Ovary (tissue), 9 donors: ENCODE results near the gene NOL6. TPM values are rescaled to one million over a fixed set of nuclear protein-coding genes. Genes with fewer than 3 reads are reported as not detected.
A peak's percentile ranks its signal among the peaks of the same experiment; 100 is the strongest.

Experiments
- DNase-seq, 5 donors: peaks; one replicate each; pipeline ENCODE4 v3.0.0-alpha.2; 2019 to 2020
- H3K27ac ChIP-seq, 2 donors: fragments of 200-600 bp; one replicate each; pipeline versions ENCODE4 v1.5.1 to v1.8.0; 2019 to 2022
- H3K27me3 ChIP-seq: fragments of 200-600 bp; one replicate; pipeline ENCODE4 v1.8.0; 2022
- H3K36me3 ChIP-seq: fragments of 200-600 bp; sonication (generic); one replicate; pipeline ENCODE4 v1.5.1; 2019
- H3K4me1 ChIP-seq: one replicate; pipeline ENCODE4 v1.8.1; 2013; ENCODE audit warnings: mild to moderate bottlenecking, moderate library complexity; ENCODE audit not compliant: insufficient read depth
- H3K4me3 ChIP-seq: fragments of 200-600 bp; sonication (generic); one replicate; pipeline ENCODE4 v1.5.1; 2017
- H3K9me3 ChIP-seq, 2 donors: fragments of 200-600 bp in 1 of 2; sonication (generic) in 1 of 2; one replicate each; pipeline versions ENCODE4 v1.5.1 to v1.8.1; 2013 to 2019; ENCODE audit warnings: mild to moderate bottlenecking in 1 of 2, moderate library complexity in 1 of 2
- EP300 ChIP-seq: sonication (generic); formaldehyde crosslinking; IDR thresholded peaks from one replicate; pipeline ENCODE4 v1.6.1; 2017; ENCODE audit warnings: antibody characterized with exemption
- POLR2A ChIP-seq: fragments of 450-650 bp; IDR thresholded peaks from one replicate; pipeline ENCODE4 v1.6.1; 2017; ENCODE audit warnings: antibody characterized with exemption, mild to moderate bottlenecking, moderate library complexity
- WGBS, 3 donors: extraction: QIAGEN DNeasy Blood & Tissue Kit in 1 of 3; methylation state at CpG; one replicate each; pipeline versions ENCODE4 v1.1.5 to v1.1.7; 2013 to 2017; 5-methylcytosine and 5-hydroxymethylcytosine counted together
- intact Hi-C, 4 donors: fragments of 100-400 bp; cut with DNase I; formaldehyde crosslinking; loops; one replicate each; pipeline versions ENCODE4 v1.11.0 to v1.15.1; 2022 to 2023
- polyA plus RNA-seq, 2 donors: library from polyadenylated mRNA; stranded (reverse); fragments of 200-250 nt in 1 of 2; fragments of 350-450 nt in 1 of 2; fragmentation: Illumina TruSeq in 1 of 2; extraction: RNeasy Lipid Tissue Mini Kit (QIAGEN cat#74804) in 1 of 2; gene quantifications; one replicate each; pipeline ENCODE4 v1.2.3, GENCODE V29; 2013 to 2014
- total RNA-seq, 7 donors: library from RNA; depleted of rRNA in 2 of 7; stranded (reverse); fragments of >200 nt in 2 of 7; fragmentation: NEBNext Ultra II Directional in 3 of 7; extraction: Animal tissue kit (Norgen Biotek cat#: 25700) in 3 of 7; gene quantifications; one replicate each; pipeline versions ENCODE4 v1.1.0 to v1.2.4, GENCODE V29; 2016 to 2023
- TF ChIP-seq, protein P1 (sequence below), 3 donors: fragments of 450-650 bp in 2 of 3; fragments of 200-600 bp in 1 of 3; IDR thresholded peaks; one replicate each; pipeline versions ENCODE4 v1.5.1 to v1.8.0; 2016 to 2022; ENCODE audit warnings: antibody characterized with exemption in 3 of 3, mild to moderate bottlenecking in 1 of 3
- donor health status: DM: no; HTN: no; CAD: no; lungs with moderate emphysema.
- donor health status: DM: no; HTN: no; CAD: no.
- donor health status: Bipolar disorder and iron deficiency.
- donor health status: DM: yes; HTN: yes; CAD: no.
- donor health status: DM: no; HTN: no; CAD: no.
- donor health status: DM: yes; HTN: yes; CAD: no.

NOL6 gene
- total and polyA plus RNA-seq, 9 donors: 11.7 to 50.5 (median 25.0) TPM

DNA sequence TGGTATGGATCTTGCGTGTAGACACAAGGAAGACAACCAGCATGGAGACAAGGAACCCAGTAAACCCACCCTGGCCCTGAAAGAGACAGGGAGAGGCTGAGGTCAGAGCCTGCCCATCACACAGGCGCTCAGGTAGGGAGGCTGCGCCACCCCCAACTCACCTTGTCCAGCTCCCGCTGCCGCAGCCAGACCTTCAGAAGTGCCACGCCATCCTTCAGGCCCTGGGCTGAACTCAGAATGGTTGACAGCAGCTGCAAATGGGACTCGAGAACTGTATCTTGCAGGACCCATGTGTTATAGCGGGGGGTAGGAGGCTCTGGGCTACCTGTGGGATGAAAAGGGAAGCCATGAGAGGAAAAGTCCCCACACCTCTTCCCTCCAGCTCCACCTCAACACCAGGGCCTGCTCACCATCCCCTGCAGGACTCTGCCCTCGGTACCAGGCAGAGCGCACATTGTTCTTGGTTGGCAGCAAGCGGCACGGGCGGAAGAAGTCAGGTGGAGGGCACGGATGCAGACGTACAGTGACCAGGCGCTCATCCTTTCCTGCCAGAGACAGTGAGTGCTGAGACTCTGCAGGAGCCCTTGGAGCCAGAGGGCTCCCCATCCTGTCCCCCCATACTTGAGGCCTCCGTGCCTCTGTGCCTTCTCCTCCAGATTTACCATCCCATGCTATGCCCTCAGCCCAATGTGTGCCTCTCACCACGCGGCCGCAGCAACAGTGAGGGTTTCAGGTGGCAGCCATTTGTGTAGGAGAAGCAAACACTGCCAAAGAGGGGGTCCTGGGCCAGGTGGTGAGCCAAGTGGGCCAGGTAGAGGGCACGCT lies 4.7 kb downstream of the NOL6 start:
- Histone ChIP-seq H3K4me1 (peaks cover 7% of the 10 kb centered on the region), H3K36me3 (no peaks in the 10 kb centered on the region), H3K27me3 (no peaks in the 10 kb centered on the region), H3K9me3 (no peaks in the 10 kb centered on the region), H3K4me3 (no peak overlapping the region), H3K27ac (no peak overlapping the region)
- intact Hi-C loops: loop anchor here in 3 of 4 donors (5.0 to 10.0 kb wide), 4 partner anchors 57 to 184 kb away; no protein-coding TSS in a partner anchor
- TF ChIP-seq EP300 (no peak), POLR2A (no peak)
- TF ChIP-seq, protein P1, sequence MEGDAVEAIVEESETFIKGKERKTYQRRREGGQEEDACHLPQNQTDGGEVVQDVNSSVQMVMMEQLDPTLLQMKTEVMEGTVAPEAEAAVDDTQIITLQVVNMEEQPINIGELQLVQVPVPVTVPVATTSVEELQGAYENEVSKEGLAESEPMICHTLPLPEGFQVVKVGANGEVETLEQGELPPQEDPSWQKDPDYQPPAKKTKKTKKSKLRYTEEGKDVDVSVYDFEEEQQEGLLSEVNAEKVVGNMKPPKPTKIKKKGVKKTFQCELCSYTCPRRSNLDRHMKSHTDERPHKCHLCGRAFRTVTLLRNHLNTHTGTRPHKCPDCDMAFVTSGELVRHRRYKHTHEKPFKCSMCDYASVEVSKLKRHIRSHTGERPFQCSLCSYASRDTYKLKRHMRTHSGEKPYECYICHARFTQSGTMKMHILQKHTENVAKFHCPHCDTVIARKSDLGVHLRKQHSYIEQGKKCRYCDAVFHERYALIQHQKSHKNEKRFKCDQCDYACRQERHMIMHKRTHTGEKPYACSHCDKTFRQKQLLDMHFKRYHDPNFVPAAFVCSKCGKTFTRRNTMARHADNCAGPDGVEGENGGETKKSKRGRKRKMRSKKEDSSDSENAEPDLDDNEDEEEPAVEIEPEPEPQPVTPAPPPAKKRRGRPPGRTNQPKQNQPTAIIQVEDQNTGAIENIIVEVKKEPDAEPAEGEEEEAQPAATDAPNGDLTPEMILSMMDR (IDR thresholded peaks at IDR 0.05): no peak
- 91 to 94% (median 94%) methylated on average over 21 of the region's 21 CpGs for WGBS, 3 donors
- peak in 2 of 5 donors; percentile 12 to 28 for DNase-seq

DNA sequence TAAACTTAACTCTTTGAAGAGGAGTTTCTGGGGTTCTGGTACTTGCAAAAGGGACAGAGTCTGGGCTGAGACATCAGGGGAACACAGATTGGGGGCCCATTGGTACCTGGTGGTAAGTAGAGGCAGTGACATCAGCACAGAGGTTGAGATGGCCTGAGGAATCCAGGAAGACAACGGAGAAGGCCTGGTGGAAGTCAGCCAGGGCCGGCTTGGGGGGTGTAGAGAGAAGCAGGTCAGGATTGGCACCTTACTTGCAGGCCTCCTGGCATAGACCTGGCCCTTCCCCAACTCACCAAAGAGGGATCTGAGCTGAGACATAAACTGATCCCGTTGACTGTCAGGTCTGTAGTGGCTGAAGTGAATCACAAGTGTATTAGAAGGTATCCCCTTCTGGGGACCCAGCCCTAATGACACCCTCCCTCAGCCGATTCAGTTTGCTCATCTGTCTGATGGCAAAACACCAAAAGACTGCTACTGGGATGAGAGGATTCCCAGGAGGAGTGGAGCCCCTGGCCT lies 5.5 kb downstream of the NOL6 start:
- Histone ChIP-seq H3K27ac (no peak overlapping the region), H3K9me3 (no peaks in the 10 kb centered on the region), H3K4me1 (peaks cover 6% of the 10 kb centered on the region), H3K36me3 (no peaks in the 10 kb centered on the region), H3K27me3 (no peaks in the 10 kb centered on the region), H3K4me3 (no peak overlapping the region)
- WGBS, 3 donors: 70 to 75% (median 75%) methylated on average over 4 of the region's 4 CpGs
- DNase-seq: peak in 2 of 5 donors; percentile 13 to 29
- TF ChIP-seq EP300: no peak
- no peak for TF ChIP-seq POLR2A
- TF ChIP-seq, protein P1 (IDR thresholded peaks at IDR 0.05): no peak
- intact Hi-C loops: loop anchor here in 3 of 4 donors (5.0 to 10.0 kb wide), 4 partner anchors 56 to 183 kb away; no protein-coding TSS in a partner anchor

DNA sequence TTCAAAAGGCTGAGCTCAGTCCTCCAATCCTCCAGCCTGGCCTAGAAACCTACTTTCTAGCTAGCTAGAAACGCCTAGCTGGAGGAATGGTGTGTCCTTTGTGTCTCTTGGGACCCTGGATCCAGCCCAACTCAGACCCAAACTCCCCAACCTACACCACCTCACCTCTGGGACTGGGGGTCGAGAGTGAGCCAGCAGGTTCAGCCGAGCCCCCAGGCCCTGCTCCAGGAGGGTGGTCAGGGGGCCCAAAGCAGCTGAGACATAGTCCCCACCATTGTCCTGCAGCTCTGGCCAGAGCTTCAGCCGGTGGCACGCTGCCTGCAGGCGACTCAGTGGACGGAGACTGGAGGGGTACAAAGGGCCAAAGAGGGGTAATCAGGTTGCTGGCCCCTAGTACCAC lies 6.2 kb downstream of the NOL6 start:
- H3K4me3 ChIP-seq: no peak overlapping the region
- H3K27me3 ChIP-seq: no peaks in the 10 kb centered on the region
- peak in 2 of 5 donors; percentile 18 to 24 for DNase-seq
- no peak overlapping the region for H3K27ac ChIP-seq
- 85 to 93% (median 86%) methylated on average over 7 of the region's 7 CpGs for WGBS, 3 donors
- H3K36me3 ChIP-seq: no peaks in the 10 kb centered on the region
- TF ChIP-seq, protein P1 (IDR thresholded peaks at IDR 0.05): no peak
- no peak for TF ChIP-seq EP300
- no peak for TF ChIP-seq POLR2A
- peaks cover under 1% of the 10 kb centered on the region for H3K4me1 ChIP-seq
- no peaks in the 10 kb centered on the region for H3K9me3 ChIP-seq
- intact Hi-C loops: loop anchor here in 3 of 4 donors (2.0 to 10.0 kb wide), 5 partner anchors 55 to 183 kb away; no protein-coding TSS in a partner anchor

DNA sequence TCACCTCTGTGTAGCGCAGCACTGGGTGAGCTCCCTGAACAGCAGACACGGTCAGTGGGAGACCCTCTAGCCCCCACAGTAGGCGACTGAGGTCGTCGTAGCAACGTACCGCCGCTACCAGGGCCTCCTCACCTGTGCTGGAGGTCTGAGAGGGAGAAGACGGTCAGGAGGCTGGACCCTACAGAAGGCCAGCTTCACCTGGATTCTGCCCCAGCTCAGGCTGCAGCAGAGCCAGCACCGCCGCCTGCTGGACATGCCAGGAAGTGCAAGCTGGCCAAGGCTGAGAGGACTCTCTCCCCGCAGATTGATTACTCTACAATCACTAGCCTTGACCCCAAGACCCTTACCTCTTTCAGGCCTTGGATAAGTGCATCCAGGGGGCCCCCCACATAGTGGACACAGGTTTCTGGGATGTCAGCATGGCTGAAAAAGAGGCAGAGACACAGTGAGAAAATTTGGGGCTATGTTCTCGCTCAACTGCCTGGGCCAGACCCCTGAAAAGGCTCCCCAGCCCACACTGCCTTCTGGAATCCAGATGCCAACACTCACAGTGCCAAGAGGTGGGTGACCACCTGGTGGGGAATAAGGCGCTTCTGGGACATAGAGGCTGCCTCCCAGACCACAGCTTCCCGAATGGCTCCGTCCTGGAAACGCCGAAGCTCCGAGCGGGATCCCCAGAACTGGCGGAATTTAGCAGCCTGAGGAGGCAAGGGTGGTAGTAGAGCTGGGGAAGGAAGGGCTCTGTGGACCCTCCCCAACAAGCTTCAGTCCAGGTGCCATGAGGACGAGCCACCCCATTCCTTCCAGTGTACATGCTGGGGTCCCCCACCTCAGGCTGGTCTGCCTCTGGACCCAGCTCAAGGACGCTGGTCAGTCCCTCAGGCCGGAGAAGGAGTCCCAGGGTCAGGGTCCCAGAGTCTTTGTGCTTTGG lies 6.9 kb downstream of the NOL6 start:
- WGBS, 3 donors: 73 to 76% (median 75%) methylated on average over 24 of the region's 24 CpGs
- intact Hi-C loops: loop anchor here in 3 of 4 donors (2.0 to 10.0 kb wide), 5 partner anchors 55 to 182 kb away; no protein-coding TSS in a partner anchor
- DNase-seq: peak; percentile 36 to 74 (median 73)
- no peaks in the 10 kb centered on the region for H3K36me3 ChIP-seq
- no peaks in the 10 kb centered on the region for H3K27me3 ChIP-seq
- H3K4me3 ChIP-seq: no peak overlapping the region
- no peaks in the 10 kb centered on the region for H3K4me1 ChIP-seq
- no peaks in the 10 kb centered on the region for H3K9me3 ChIP-seq
- TF ChIP-seq, protein P1 (IDR thresholded peaks at IDR 0.05): peak; percentile 75 to 83 (median 80)
- no peak for TF ChIP-seq POLR2A
- H3K27ac ChIP-seq: peak overlapping the region in 1 of 2 donors; percentile 1
